Peyer's patch (tissue), 4 donors: ENCODE results near the gene CASQ2.

ENCODE experiments used
- CTCF ChIP-seq, 6 experiments: fragments of 450-650 bp in 4 of 6; fragments of 200-600 bp in 2 of 6; sonication (generic) in 1 of 6; IDR thresholded peaks; one replicate each; pipeline ENCODE4 v1.5.1; 2017 to 2019; ENCODE audit warnings: antibody characterized with exemption in 6 of 6, mild to moderate bottlenecking in 3 of 6, moderate library complexity in 1 of 6
- POLR2A ChIP-seq, 2 donors: fragments of 450-650 bp; IDR thresholded peaks; one replicate each; pipeline ENCODE4 v1.5.1; 2017; ENCODE audit warnings: antibody characterized with exemption in 2 of 2, mild to moderate bottlenecking in 2 of 2, moderate library complexity in 2 of 2

- TF ChIP-seq CTCF (IDR thresholded peaks at IDR 0.05), result no peak
- no peak for TF ChIP-seq POLR2A (IDR thresholded peaks at IDR 0.05)
Observed at GRCh38 chr1:115783311-115783710, 14.8 kb upstream of the CASQ2 start.
